Adipocyte (in vitro differentiated cells): ENCODE measurements around the gene ELMO1.

Source experiments
- DNase-seq: peaks from one replicate; pipeline ENCODE4 v3.0.0-alpha.2; 2015; ENCODE audit warnings: low read depth
- H3K27me3 ChIP-seq: replicated peaks from 2 replicates; pipeline ENCODE4 v1.7.0; 2013; ENCODE audit warnings: mild to moderate bottlenecking, low read length, moderate library complexity; ENCODE audit not compliant: control insufficient read depth, insufficient read depth
- H3K36me3 ChIP-seq: 2 replicates; pipeline ENCODE4 v1.7.0; 2013; ENCODE audit warnings: low read length, mild to moderate bottlenecking, moderate library complexity; ENCODE audit not compliant: control insufficient read depth, insufficient read depth, severe bottlenecking
- H3K4me1 ChIP-seq: 2 replicates; pipeline ENCODE4 v1.7.0; 2013; ENCODE audit warnings: mild to moderate bottlenecking, low read length, moderate library complexity; ENCODE audit not compliant: control insufficient read depth, insufficient read depth
- H3K4me3 ChIP-seq: 2 replicates; pipeline ENCODE4 v1.7.0; 2013; ENCODE audit warnings: mild to moderate bottlenecking, low read length, moderate library complexity
- H3K9ac ChIP-seq: 2 replicates; pipeline ENCODE4 v1.7.0; 2013; ENCODE audit warnings: mild to moderate bottlenecking, low read length, moderate library complexity
- H3K9me3 ChIP-seq: 2 replicates; pipeline ENCODE4 v1.7.0; 2013; ENCODE audit warnings: mild to moderate bottlenecking, low read length, moderate library complexity; ENCODE audit not compliant: control insufficient read depth

The ELMO1 gene

GRCh38 chr7:37009125-37009675 lies 439.5 kb downstream of the ELMO1 start:
- Histone ChIP-seq H3K4me3 (no peak overlapping the region), H3K4me1 (no peaks in the 10 kb centered on the region), H3K36me3 (no peaks in the 10 kb centered on the region), H3K9ac (no peak overlapping the region), H3K9me3 (no peaks in the 10 kb centered on the region), H3K27me3 (no peaks in the 10 kb centered on the region)
- no peak for DNase-seq

- no peaks in the 10 kb centered on the region for H3K9me3 ChIP-seq
- no peak overlapping the region for H3K9ac ChIP-seq
- no peaks in the 10 kb centered on the region for H3K27me3 ChIP-seq
- DNase-seq: no peak
- no peaks in the 10 kb centered on the region for H3K4me1 ChIP-seq
- no peak overlapping the region for H3K4me3 ChIP-seq
- H3K36me3 ChIP-seq: no peaks in the 10 kb centered on the region
Observed at GRCh38 chr7:37007691-37008090, 441.0 kb downstream of the ELMO1 start.

GRCh38 chr7:37007268-37007667 lies 441.4 kb downstream of the ELMO1 start:
- Histone ChIP-seq H3K9me3 (peaks cover 2% of the 10 kb centered on the region), H3K4me3 (no peak overlapping the region), H3K27me3 (no peaks in the 10 kb centered on the region), H3K36me3 (no peaks in the 10 kb centered on the region), H3K9ac (no peak overlapping the region), H3K4me1 (no peaks in the 10 kb centered on the region)
- DNase-seq: no peak

- Histone ChIP-seq H3K9me3 (peaks cover 7% of the 10 kb centered on the region), H3K27me3 (no peaks in the 10 kb centered on the region), H3K36me3 (no peaks in the 10 kb centered on the region), H3K4me3 (no peak overlapping the region), H3K4me1 (no peaks in the 10 kb centered on the region), H3K9ac (no peak overlapping the region)
- no peak for DNase-seq
Observed at GRCh38 chr7:37006764-37007163, 441.9 kb downstream of the ELMO1 start.

GRCh38 chr7:37000511-37000910 lies 448.2 kb downstream of the ELMO1 start:
- H3K27me3 ChIP-seq: peaks cover 14% of the 10 kb centered on the region
- DNase-seq: no peak
- H3K4me1 ChIP-seq: peaks cover 7% of the 10 kb centered on the region
- H3K36me3 ChIP-seq: no peaks in the 10 kb centered on the region
- no peak overlapping the region for H3K9ac ChIP-seq
- H3K4me3 ChIP-seq: peak overlapping the region; percentile 53
- peaks cover 10% of the 10 kb centered on the region for H3K9me3 ChIP-seq

GRCh38 chr7:36999626-37000485 lies 448.8 kb downstream of the ELMO1 start:
- DNase-seq: peak; percentile 4
- Histone ChIP-seq H3K9ac (no peak overlapping the region), H3K36me3 (no peaks in the 10 kb centered on the region), H3K4me1 (peaks cover 7% of the 10 kb centered on the region), H3K27me3 (peaks cover 14% of the 10 kb centered on the region), H3K9me3 (peaks cover 10% of the 10 kb centered on the region), H3K4me3 (peak overlapping the region; percentile 53)

GRCh38 chr7:36995776-36996175 lies 452.9 kb downstream of the ELMO1 start:
- H3K9me3 ChIP-seq: no peaks in the 10 kb centered on the region
- no peak for DNase-seq
- peaks cover 7% of the 10 kb centered on the region for H3K4me1 ChIP-seq
- no peak overlapping the region for H3K4me3 ChIP-seq
- peaks cover 19% of the 10 kb centered on the region for H3K27me3 ChIP-seq
- no peaks in the 10 kb centered on the region for H3K36me3 ChIP-seq
- no peak overlapping the region for H3K9ac ChIP-seq

GRCh38 chr7:36994456-36995112 lies 454.1 kb downstream of the ELMO1 start:
- Histone ChIP-seq H3K9ac (no peak overlapping the region), H3K27me3 (peaks cover 19% of the 10 kb centered on the region), H3K4me1 (no peaks in the 10 kb centered on the region), H3K36me3 (no peaks in the 10 kb centered on the region), H3K4me3 (no peak overlapping the region), H3K9me3 (no peaks in the 10 kb centered on the region)
- DNase-seq: peak; percentile 10

GRCh38 chr7:36986948-36987724 lies 461.5 kb downstream of the ELMO1 start:
- peaks cover 27% of the 10 kb centered on the region for H3K27me3 ChIP-seq
- no peak overlapping the region for H3K4me3 ChIP-seq
- no peak overlapping the region for H3K9ac ChIP-seq
- no peaks in the 10 kb centered on the region for H3K9me3 ChIP-seq
- H3K36me3 ChIP-seq: no peaks in the 10 kb centered on the region
- peak; percentile 76 for DNase-seq
- peaks cover 11% of the 10 kb centered on the region for H3K4me1 ChIP-seq

GRCh38 chr7:36986511-36986933 lies 462.1 kb downstream of the ELMO1 start:
- Histone ChIP-seq H3K4me3 (no peak overlapping the region), H3K27me3 (peaks cover 27% of the 10 kb centered on the region), H3K36me3 (no peaks in the 10 kb centered on the region), H3K4me1 (peaks cover 11% of the 10 kb centered on the region), H3K9ac (no peak overlapping the region), H3K9me3 (no peaks in the 10 kb centered on the region)
- no peak for DNase-seq
